CD14-positive monocyte (primary cell): ENCODE data around the gene CACUL1. TPM values are rescaled to one million over a fixed set of nuclear protein-coding genes. Genes with fewer than 3 reads are reported as not detected.

Experiments used
- DNase-seq, 3 donors: peaks; one replicate each; pipeline ENCODE4 v3.0.0-alpha.2; 2011 to 2022
- H2AFZ ChIP-seq: 2 replicates; pipeline ENCODE4 v1.6.0; 2012; ENCODE audit warnings: mild to moderate bottlenecking, low read depth, low read length, inconsistent platforms; ENCODE audit not compliant: insufficient read depth, poor library complexity, severe bottlenecking
- H3K27ac ChIP-seq, 2 donors: 1 replicate in 1 of 2; 2 replicates in 1 of 2; pipeline ENCODE4 v1.5.1; 2012 to 2013; ENCODE audit warnings: low read length in 2 of 2, control low read depth in 1 of 2, inconsistent platforms in 1 of 2, low read depth in 1 of 2, mild to moderate bottlenecking in 1 of 2
- H3K27me3 ChIP-seq, 2 donors: one replicate each; pipeline versions ENCODE4 v1.6.0 to v1.6.1; 2011 to 2013; ENCODE audit warnings: low read length in 2 of 2; ENCODE audit not compliant: control insufficient read depth in 2 of 2, insufficient read depth in 2 of 2
- H3K36me3 ChIP-seq, 2 donors: replicated peaks in 1 of 2; 1 replicate in 1 of 2; 2 replicates in 1 of 2; pipeline versions ENCODE4 v1.5.1 to v1.6.1; 2012 to 2013; ENCODE audit warnings: low read length in 2 of 2, control low read depth in 1 of 2, inconsistent platforms in 1 of 2, mild to moderate bottlenecking in 1 of 2; ENCODE audit not compliant: insufficient read depth in 2 of 2, control insufficient read depth in 1 of 2
- H3K4me1 ChIP-seq, 2 donors: 1 replicate in 1 of 2; 2 replicates in 1 of 2; pipeline versions ENCODE4 v1.5.1 to v1.6.1; 2012 to 2013; ENCODE audit warnings: low read length in 2 of 2, control low read depth in 1 of 2, inconsistent platforms in 1 of 2, mild to moderate bottlenecking in 1 of 2, moderate library complexity in 1 of 2; ENCODE audit not compliant: insufficient read depth in 2 of 2, control insufficient read depth in 1 of 2
- H3K4me2 ChIP-seq: replicated peaks from 2 replicates; pipeline ENCODE3; 2012; ENCODE audit warnings: low read length, moderate library complexity, mild to moderate bottlenecking; ENCODE audit not compliant: poor library complexity, severe bottlenecking; ENCODE audit errors: extremely low read depth
- H3K4me3 ChIP-seq, 3 experiments: fragments of 200-600 bp in 1 of 3; sonication (generic) in 1 of 3; replicated peaks in 1 of 3; 1 replicate in 2 of 3; 2 replicates in 1 of 3; pipeline ENCODE4 v1.5.1; 2011 to 2013; ENCODE audit warnings: low read length in 3 of 3, mild to moderate bottlenecking in 3 of 3, control low read depth in 2 of 3, low read depth in 2 of 3, inconsistent platforms in 1 of 3, moderate library complexity in 1 of 3
- H3K79me2 ChIP-seq: 2 replicates; pipeline ENCODE4 v1.6.0; 2012; ENCODE audit warnings: mild to moderate bottlenecking, control low read depth, inconsistent platforms, low read length, moderate library complexity; ENCODE audit not compliant: insufficient read depth
- H3K9ac ChIP-seq: 2 replicates; pipeline ENCODE4 v1.6.0; 2017; ENCODE audit warnings: low read length, mild to moderate bottlenecking; ENCODE audit not compliant: insufficient read depth, poor library complexity, severe bottlenecking
- H3K9me3 ChIP-seq, 2 donors: replicated peaks in 1 of 2; 1 replicate in 1 of 2; 2 replicates in 1 of 2; pipeline versions ENCODE4 v1.5.1 to v1.6.1; 2012 to 2013; ENCODE audit warnings: low read length in 2 of 2, control low read depth in 1 of 2; ENCODE audit not compliant: control insufficient read depth in 1 of 2, insufficient read depth in 1 of 2
- H4K20me1 ChIP-seq: 2 replicates; pipeline ENCODE4 v1.6.0; 2012; ENCODE audit warnings: mild to moderate bottlenecking, low read length, control low read depth, moderate library complexity; ENCODE audit not compliant: insufficient read depth
- H3K27ac Mint-ChIP-seq, 7 donors: one replicate each; pipeline ENCODE4 v1.8.0; 2020; ENCODE audit warnings: mild to moderate bottlenecking in 7 of 7, mixed read lengths in 7 of 7, moderate library complexity in 6 of 7, inconsistent platforms in 2 of 7
- H3K27me3 Mint-ChIP-seq, 3 donors: one replicate each; pipeline ENCODE4 v1.8.0; 2021 to 2022; ENCODE audit warnings: low read depth in 3 of 3, mild to moderate bottlenecking in 3 of 3, mixed read lengths in 3 of 3, moderate library complexity in 3 of 3, inconsistent platforms in 1 of 3
- H3K36me3 Mint-ChIP-seq, 2 donors: one replicate each; pipeline ENCODE4 v1.8.0; 2020; ENCODE audit warnings: mixed read lengths in 2 of 2, inconsistent platforms in 1 of 2, mild to moderate bottlenecking in 1 of 2
- H3K4me1 Mint-ChIP-seq: one replicate; pipeline ENCODE4 v1.8.0; 2020; ENCODE audit warnings: mild to moderate bottlenecking, mixed read lengths
- H3K4me3 Mint-ChIP-seq, 2 donors: one replicate each; pipeline ENCODE4 v1.8.0; 2020; ENCODE audit warnings: mild to moderate bottlenecking in 2 of 2, mixed read lengths in 2 of 2, moderate library complexity in 1 of 2
- H3K9me3 Mint-ChIP-seq, 7 donors: one replicate each; pipeline ENCODE4 v1.8.0; 2020 to 2022; ENCODE audit warnings: mixed read lengths in 7 of 7, mild to moderate bottlenecking in 6 of 7, moderate library complexity in 6 of 7, inconsistent platforms in 2 of 7
- WGBS: methylation state at CpG from one replicate; pipeline ENCODE4 v1.1.5; 2013; ENCODE audit warnings: missing lambda C conversion rate; ENCODE audit not compliant: insufficient coverage; 5-methylcytosine and 5-hydroxymethylcytosine counted together
- intact Hi-C, 2 donors: fragments of 100-400 bp; cut with micrococcal nuclease; formaldehyde crosslinking; loops; one replicate each; pipeline versions ENCODE4 v1.15.0 to v1.15.1; 2023
- polyA plus RNA-seq, 3 donors: library from polyadenylated mRNA; depleted of rRNA in 1 of 3; unstranded in 2 of 3; stranded (reverse) in 1 of 3; fragments of 300-500 nt in 2 of 3; fragments of >200 nt in 1 of 3; fragmentation: Illumina TruSeq in 2 of 3; gene quantifications; 1 replicate in 2 of 3; 2 replicates in 1 of 3; pipeline ENCODE4 v1.2.3, GENCODE V29; 2012 to 2021
- TF ChIP-seq, protein P1 (sequence below): fragments of 200-600 bp; IDR thresholded peaks from one replicate; pipeline ENCODE4 v1.8.0; 2022; ENCODE audit warnings: antibody characterized with exemption, mild to moderate bottlenecking

CACUL1 gene
- polyA plus RNA-seq, 3 donors: 18.1 to 50.8 (median 38.8) TPM

DNA sequence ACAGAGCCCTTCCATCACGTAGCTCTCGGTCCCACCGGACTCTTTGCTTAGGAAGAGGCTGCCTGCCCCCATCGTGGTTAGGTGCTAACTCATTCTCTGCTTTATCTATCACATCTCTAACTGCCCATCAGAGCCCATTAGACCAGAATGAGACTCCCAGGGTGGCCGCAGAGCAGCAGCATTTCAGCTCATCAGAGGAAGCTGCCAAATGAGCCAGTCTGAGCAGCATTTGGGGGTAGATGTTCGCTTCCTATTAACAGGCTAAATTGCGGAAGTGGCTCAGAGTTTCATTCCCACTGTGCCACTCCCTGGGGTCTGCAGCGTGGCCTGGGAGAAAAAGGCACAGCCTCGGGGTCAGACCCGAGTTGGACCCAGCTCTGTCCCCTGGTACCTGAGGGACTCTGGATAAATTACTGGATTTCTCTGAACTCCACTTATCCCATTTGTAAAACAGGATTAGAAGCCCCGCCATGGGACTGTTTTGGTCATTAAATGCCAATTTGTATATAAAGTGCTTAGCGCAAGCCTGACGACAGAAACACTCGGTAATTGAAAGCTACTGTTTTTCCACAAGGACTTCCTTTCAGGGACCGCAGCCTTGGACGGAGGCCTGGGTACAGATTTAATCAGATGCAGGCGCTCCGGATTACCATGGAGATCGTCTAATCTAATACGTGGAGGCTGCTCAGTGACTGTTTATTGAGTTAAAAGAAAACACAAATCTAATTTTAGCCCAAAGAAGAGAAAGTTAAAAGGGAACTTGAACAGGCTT lies 85.6 kb downstream of the CACUL1 start:
- Histone ChIP-seq H3K79me2 (no peaks in the 10 kb centered on the region), H3K27me3 (peaks cover 0 to 7% of the 10 kb centered on the region in 2 donors), H3K4me2 (peak overlapping the region; percentile 5), H3K9ac (no peak overlapping the region), H4K20me1 (no peaks in the 10 kb centered on the region), H3K27ac (no peak overlapping the region), H3K4me3 (no peak overlapping the region), H3K9me3 (no peaks in the 10 kb centered on the region), H2AFZ (no peak overlapping the region), H3K36me3 (no peaks in the 10 kb centered on the region), H3K4me1 (peaks cover 0 to 16% of the 10 kb centered on the region in 2 donors)
- peaks cover 16% of the 10 kb centered on the region for H3K4me1 Mint-ChIP-seq
- 21% methylated on average over 10 of the region's 20 CpGs for WGBS
- peak overlapping the region in 4 of 7 donors; percentile 14 to 64 (median 42) for H3K27ac Mint-ChIP-seq
- H3K9me3 Mint-ChIP-seq: peaks cover 0 to 2% (median 0%) of the 10 kb centered on the region in 7 donors
- peaks cover 10 to 12% of the 10 kb centered on the region in 2 donors for H3K36me3 Mint-ChIP-seq
- peak overlapping the region in 1 of 2 donors; percentile 65 for H3K4me3 Mint-ChIP-seq
- intact Hi-C loops: no loop called here
- peak in 2 of 3 donors; percentile 16 to 33 for DNase-seq
- H3K27me3 Mint-ChIP-seq: peaks cover 14 to 21% (median 21%) of the 10 kb centered on the region in 3 donors
- TF ChIP-seq, protein P1, sequence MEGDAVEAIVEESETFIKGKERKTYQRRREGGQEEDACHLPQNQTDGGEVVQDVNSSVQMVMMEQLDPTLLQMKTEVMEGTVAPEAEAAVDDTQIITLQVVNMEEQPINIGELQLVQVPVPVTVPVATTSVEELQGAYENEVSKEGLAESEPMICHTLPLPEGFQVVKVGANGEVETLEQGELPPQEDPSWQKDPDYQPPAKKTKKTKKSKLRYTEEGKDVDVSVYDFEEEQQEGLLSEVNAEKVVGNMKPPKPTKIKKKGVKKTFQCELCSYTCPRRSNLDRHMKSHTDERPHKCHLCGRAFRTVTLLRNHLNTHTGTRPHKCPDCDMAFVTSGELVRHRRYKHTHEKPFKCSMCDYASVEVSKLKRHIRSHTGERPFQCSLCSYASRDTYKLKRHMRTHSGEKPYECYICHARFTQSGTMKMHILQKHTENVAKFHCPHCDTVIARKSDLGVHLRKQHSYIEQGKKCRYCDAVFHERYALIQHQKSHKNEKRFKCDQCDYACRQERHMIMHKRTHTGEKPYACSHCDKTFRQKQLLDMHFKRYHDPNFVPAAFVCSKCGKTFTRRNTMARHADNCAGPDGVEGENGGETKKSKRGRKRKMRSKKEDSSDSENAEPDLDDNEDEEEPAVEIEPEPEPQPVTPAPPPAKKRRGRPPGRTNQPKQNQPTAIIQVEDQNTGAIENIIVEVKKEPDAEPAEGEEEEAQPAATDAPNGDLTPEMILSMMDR: no peak

DNA sequence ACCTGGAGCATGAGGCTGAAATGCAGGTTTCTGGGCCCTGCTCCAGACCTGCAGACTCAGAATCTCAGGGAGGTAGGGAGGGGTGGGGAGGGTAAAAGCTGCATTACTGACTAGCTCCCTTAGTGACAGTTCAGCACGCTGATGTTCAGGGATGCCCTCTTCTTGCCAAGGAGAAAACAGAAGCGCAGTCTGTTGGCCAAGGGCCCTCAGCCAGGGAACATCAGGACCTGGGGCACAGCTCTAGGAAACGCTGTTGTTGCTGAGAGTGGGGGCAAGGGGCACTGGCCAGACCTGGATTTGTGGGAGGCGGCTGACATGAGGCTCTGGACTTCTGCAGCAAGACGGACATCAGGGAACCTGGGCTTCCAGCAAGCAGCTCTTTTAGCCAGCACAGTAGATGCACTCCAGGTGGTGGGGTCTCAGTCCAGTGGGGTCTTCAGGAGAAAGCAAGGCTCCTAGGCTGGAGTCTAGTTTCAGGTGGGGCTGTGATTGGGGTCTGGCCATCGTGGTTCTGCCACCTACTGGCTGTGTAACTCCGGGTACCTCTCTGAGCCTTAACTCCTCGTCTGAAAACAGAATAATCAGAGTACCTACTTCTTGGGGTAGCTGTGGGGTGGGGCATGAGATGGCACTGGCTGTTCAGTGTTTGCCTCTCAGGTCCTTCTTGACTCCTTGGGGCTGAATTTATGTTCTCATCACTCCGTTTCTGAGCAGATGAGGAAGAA lies 86.4 kb downstream of the CACUL1 start:
- H3K4me3 Mint-ChIP-seq: peak overlapping the region in 1 of 2 donors; percentile 65
- Histone ChIP-seq H3K4me1 (peaks cover 0 to 16% of the 10 kb centered on the region in 2 donors), H3K4me2 (no peak overlapping the region), H2AFZ (no peak overlapping the region), H3K9me3 (no peaks in the 10 kb centered on the region), H3K79me2 (no peaks in the 10 kb centered on the region), H3K27ac (no peak overlapping the region), H3K36me3 (no peaks in the 10 kb centered on the region), H3K4me3 (no peak overlapping the region), H3K27me3 (peaks cover 0 to 7% of the 10 kb centered on the region in 2 donors), H4K20me1 (no peaks in the 10 kb centered on the region), H3K9ac (no peak overlapping the region)
- peaks cover 16% of the 10 kb centered on the region for H3K4me1 Mint-ChIP-seq
- no peak for DNase-seq
- peak overlapping the region in 1 of 7 donors; percentile 14 for H3K27ac Mint-ChIP-seq
- H3K9me3 Mint-ChIP-seq: peaks cover 0 to 3% (median 0%) of the 10 kb centered on the region in 7 donors
- intact Hi-C loops: no loop called here
- TF ChIP-seq, protein P1: no peak
- 84% methylated on average over 7 of the region's 9 CpGs for WGBS
- peaks cover 17 to 25% (median 21%) of the 10 kb centered on the region in 3 donors for H3K27me3 Mint-ChIP-seq
- H3K36me3 Mint-ChIP-seq: peaks cover 2 to 4% of the 10 kb centered on the region in 2 donors
